ENCODE data around the gene ZNF649. TPM values are rescaled to one million over a fixed set of nuclear protein-coding genes. Genes with fewer than 3 reads are reported as not detected.
"Not testable (repeated sequence)": the region's sequence is repeated elsewhere in the genome, so short reads cannot be mapped to it uniquely, and the experiment has no call there.

The ZNF649 gene
- total RNA-seq, 1 experiment from 2014 or later: 26.3 TPM

DNA sequence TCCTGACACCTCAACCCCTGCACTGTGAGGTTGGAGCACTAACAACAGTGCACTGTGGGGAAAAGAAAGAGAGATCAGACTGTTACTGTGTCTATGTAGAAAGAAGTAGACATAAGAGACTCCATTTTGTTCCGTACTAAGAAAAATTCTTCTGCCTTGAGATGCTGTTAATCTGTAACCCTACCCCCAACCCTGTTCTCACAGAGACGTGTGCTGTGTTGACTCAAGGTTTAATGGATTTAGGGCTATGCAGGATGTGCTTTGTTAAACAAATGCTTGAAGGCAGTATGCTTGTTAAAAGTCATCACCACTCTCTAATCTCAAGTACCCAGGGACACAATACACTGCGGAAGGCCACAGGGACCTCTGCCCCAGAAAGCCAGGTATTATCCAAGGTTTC is 822 bp upstream of the ZNF649 start:
- DNase-seq (ENCODE audit: low spot score); BruUV-seq (replicated peaks); CTCF ChIA-PET; H3K27me3 ChIP-seq (replicated peaks; ENCODE audit: insufficient read depth, low read depth, low read length, poor library complexity); H3K27ac ChIP-seq (ENCODE audit: low read depth, low read length, poor library complexity, severe bottlenecking); intact Hi-C loops (cut with micrococcal nuclease; ENCODE audit: unreplicated experiment); H3K4me1 ChIP-seq (ENCODE audit: insufficient read depth, low read length, poor library complexity, severe bottlenecking); POLR2A ChIA-PET (ENCODE audit: low non-redundant PET); H3K4me3 ChIP-seq (ENCODE audit: low read depth, low read length, poor library complexity, severe bottlenecking): not testable (repeated sequence)
- H3K9me3 ChIP-seq (ENCODE audit: low read depth, low read length, poor library complexity, severe bottlenecking): peaks cover 28% of the 10 kb centered on the region
- peaks cover 14% of the 10 kb centered on the region for H3K36me3 ChIP-seq (ENCODE audit: insufficient read depth, low read length, poor library complexity, severe bottlenecking)

DNA sequence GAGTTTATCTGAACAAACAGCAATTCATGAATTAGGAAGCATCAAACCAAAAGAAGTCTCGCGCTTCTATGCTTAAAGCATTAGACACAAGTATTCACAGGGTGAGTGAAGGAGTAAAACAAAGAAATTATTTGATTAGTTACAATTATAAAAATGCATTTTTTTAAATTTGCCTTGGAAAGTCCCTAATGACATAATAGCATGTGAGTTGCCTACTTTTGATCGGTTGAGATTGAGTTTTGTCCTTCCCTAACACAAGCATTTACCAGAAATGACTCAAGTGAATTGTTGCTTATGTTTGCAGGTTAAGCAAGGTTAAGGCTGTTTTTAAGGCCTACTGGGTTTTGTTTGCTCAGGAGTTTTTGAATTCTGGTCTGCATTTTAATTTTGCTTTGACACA is 389 bp upstream of the ZNF649 start:
- no peaks in the 10 kb centered on the region for H3K27me3 ChIP-seq (replicated peaks; ENCODE audit: insufficient read depth, low read depth, low read length, poor library complexity)
- intact Hi-C loops (cut with micrococcal nuclease; ENCODE audit: unreplicated experiment): no loop called here
- no peak overlapping the region for H3K27ac ChIP-seq (ENCODE audit: low read depth, low read length, poor library complexity, severe bottlenecking)
- peaks cover 19% of the 10 kb centered on the region for H3K36me3 ChIP-seq (ENCODE audit: insufficient read depth, low read length, poor library complexity, severe bottlenecking)
- peak overlapping the region; percentile 75 for H3K4me3 ChIP-seq (ENCODE audit: low read depth, low read length, poor library complexity, severe bottlenecking)
- CTCF ChIA-PET: no interaction called here
- POLR2A ChIA-PET (ENCODE audit: low non-redundant PET): no interaction called here
- no peaks in the 10 kb centered on the region for H3K4me1 ChIP-seq (ENCODE audit: insufficient read depth, low read length, poor library complexity, severe bottlenecking)
- no TSS peak for BruUV-seq (replicated peaks)
- H3K9me3 ChIP-seq (ENCODE audit: low read depth, low read length, poor library complexity, severe bottlenecking): peaks cover 33% of the 10 kb centered on the region
- no peak for DNase-seq (ENCODE audit: low spot score)
- TF ChIP-seq, protein P1, sequence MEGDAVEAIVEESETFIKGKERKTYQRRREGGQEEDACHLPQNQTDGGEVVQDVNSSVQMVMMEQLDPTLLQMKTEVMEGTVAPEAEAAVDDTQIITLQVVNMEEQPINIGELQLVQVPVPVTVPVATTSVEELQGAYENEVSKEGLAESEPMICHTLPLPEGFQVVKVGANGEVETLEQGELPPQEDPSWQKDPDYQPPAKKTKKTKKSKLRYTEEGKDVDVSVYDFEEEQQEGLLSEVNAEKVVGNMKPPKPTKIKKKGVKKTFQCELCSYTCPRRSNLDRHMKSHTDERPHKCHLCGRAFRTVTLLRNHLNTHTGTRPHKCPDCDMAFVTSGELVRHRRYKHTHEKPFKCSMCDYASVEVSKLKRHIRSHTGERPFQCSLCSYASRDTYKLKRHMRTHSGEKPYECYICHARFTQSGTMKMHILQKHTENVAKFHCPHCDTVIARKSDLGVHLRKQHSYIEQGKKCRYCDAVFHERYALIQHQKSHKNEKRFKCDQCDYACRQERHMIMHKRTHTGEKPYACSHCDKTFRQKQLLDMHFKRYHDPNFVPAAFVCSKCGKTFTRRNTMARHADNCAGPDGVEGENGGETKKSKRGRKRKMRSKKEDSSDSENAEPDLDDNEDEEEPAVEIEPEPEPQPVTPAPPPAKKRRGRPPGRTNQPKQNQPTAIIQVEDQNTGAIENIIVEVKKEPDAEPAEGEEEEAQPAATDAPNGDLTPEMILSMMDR (conservative IDR thresholded peaks at IDR 0.05; ENCODE audit: low read depth, low read length): no peak
- TF ChIP-seq EZH2 (IDR thresholded peaks at IDR 0.05; ENCODE audit: borderline replicate concordance, low read depth, low read length, poor library complexity, severe bottlenecking): no peak

DNA sequence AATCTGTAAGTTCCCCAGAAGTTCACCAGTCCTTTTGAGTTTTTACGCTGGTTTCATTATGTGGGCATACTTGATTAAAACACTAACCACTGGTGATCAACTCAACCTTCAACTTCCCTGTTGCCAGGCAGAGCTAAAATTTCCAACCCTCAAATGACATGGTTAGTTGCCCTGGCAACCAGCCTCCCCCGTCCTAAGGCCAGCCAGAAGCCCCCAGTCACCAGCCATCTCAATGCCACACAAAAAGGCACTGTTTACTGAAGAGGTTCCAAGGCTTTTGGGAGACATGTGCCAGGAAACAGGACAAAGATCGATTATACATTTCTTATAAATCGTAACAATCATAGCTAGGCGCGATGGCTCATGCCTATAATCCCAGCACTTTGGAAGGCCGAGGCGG is 1.6 kb downstream of the ZNF649 start:
- no TSS peak for BruUV-seq (replicated peaks)
- H3K9me3 ChIP-seq (ENCODE audit: low read depth, low read length, poor library complexity, severe bottlenecking): peaks cover 53% of the 10 kb centered on the region
- no peak for DNase-seq (ENCODE audit: low spot score)
- POLR2A ChIA-PET (ENCODE audit: low non-redundant PET): no interaction called here
- H3K27me3 ChIP-seq (replicated peaks; ENCODE audit: insufficient read depth, low read depth, low read length, poor library complexity): no peaks in the 10 kb centered on the region
- H3K4me3 ChIP-seq (ENCODE audit: low read depth, low read length, poor library complexity, severe bottlenecking): no peak overlapping the region
- TF ChIP-seq, protein P1 (conservative IDR thresholded peaks at IDR 0.05; ENCODE audit: low read depth, low read length): no peak
- no peak for TF ChIP-seq EZH2 (IDR thresholded peaks at IDR 0.05; ENCODE audit: borderline replicate concordance, low read depth, low read length, poor library complexity, severe bottlenecking)
- H3K36me3 ChIP-seq (ENCODE audit: insufficient read depth, low read length, poor library complexity, severe bottlenecking): peaks cover 39% of the 10 kb centered on the region
- CTCF ChIA-PET: no interaction called here
- intact Hi-C loops (cut with micrococcal nuclease; ENCODE audit: unreplicated experiment): no loop called here
- no peak overlapping the region for H3K27ac ChIP-seq (ENCODE audit: low read depth, low read length, poor library complexity, severe bottlenecking)
- no peaks in the 10 kb centered on the region for H3K4me1 ChIP-seq (ENCODE audit: insufficient read depth, low read length, poor library complexity, severe bottlenecking)

DNA sequence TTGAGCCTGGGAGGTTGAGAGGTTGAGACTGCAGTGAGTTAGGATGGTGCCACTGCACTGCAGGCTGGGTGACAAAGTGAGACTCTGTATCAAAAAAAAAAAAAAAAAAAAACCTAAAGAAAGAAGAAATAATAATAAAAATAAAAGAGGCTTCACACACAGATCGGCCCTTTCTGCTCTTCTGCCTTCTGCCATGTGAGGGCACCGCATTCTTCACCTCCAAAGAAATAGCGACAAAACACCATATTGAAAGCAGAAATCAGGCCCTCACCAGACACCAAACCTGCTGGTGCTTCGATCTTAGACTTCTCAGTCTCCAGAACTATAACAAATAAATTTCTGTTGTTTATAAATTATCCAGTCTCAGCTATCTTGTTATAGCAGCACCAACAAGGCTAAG is 3.0 kb downstream of the ZNF649 start:
- H3K27ac ChIP-seq (ENCODE audit: low read depth, low read length, poor library complexity, severe bottlenecking): no peak overlapping the region
- H3K27me3 ChIP-seq (replicated peaks; ENCODE audit: insufficient read depth, low read depth, low read length, poor library complexity): no peaks in the 10 kb centered on the region
- H3K36me3 ChIP-seq (ENCODE audit: insufficient read depth, low read length, poor library complexity, severe bottlenecking): peaks cover 52% of the 10 kb centered on the region
- intact Hi-C loops (cut with micrococcal nuclease; ENCODE audit: unreplicated experiment): no loop called here
- TF ChIP-seq, protein P1 (conservative IDR thresholded peaks at IDR 0.05; ENCODE audit: low read depth, low read length): no peak; the same call in 1 of the 2 replicates
- TF ChIP-seq EZH2 (IDR thresholded peaks at IDR 0.05; ENCODE audit: borderline replicate concordance, low read depth, low read length, poor library complexity, severe bottlenecking): no peak
- no peak overlapping the region for H3K4me3 ChIP-seq (ENCODE audit: low read depth, low read length, poor library complexity, severe bottlenecking)
- DNase-seq (ENCODE audit: low spot score): no peak
- BruUV-seq (replicated peaks): no TSS peak
- H3K4me1 ChIP-seq (ENCODE audit: insufficient read depth, low read length, poor library complexity, severe bottlenecking): no peaks in the 10 kb centered on the region
- CTCF ChIA-PET: no interaction called here
- H3K9me3 ChIP-seq (ENCODE audit: low read depth, low read length, poor library complexity, severe bottlenecking): peaks cover 61% of the 10 kb centered on the region
- POLR2A ChIA-PET (ENCODE audit: low non-redundant PET): no interaction called here

Data from A673 (cell line).